SU-DHL-6 (cell line): ENCODE data around the gene HOXC11.

Experiments used
- CTCF ChIP-seq: fragments of 200-600 bp; sonication (generic); IDR thresholded peaks from one replicate; pipeline ENCODE4 v1.5.1; 2017; ENCODE audit warnings: antibody characterized with exemption, mild to moderate bottlenecking, low read length, moderate library complexity; ENCODE audit not compliant: insufficient read depth, poor library complexity, severe bottlenecking
- EZH2phosphoT487 ChIP-seq: fragments of 200-600 bp; sonication (generic), shearing (Covaris generic); conservative IDR thresholded peaks from 2 replicates; pipeline ENCODE4 v1.6.1; 2018; ENCODE audit warnings: mild to moderate bottlenecking, antibody characterized with exemption, low read length, moderate library complexity, mixed read lengths

- TF ChIP-seq CTCF (no peak), EZH2phosphoT487 (no peak)
These were observed 14.8 kb upstream of the HOXC11 start for GRCh38 chr12:53958128-53958527.
